Mesothelial cell of epicardium (in vitro differentiated cells): ENCODE data around the gene THSD4. TPM values are rescaled to one million over a fixed set of nuclear protein-coding genes. Genes with fewer than 3 reads are reported as not detected.

Experiments used
- DNase-seq, 2 experiments: peaks; one replicate each; pipeline ENCODE4 v3.0.0; 2021; ENCODE audit warnings: low spot score in 2 of 2; ENCODE audit not compliant: unreplicated experiment in 2 of 2
- H3K27ac Mint-ChIP-seq: 2 replicates; pipeline ENCODE4 v1.8.0; 2021; ENCODE audit warnings: mixed read lengths
- H3K27me3 Mint-ChIP-seq: 2 replicates; pipeline ENCODE4 v1.8.0; 2021; ENCODE audit warnings: low read depth, mixed read lengths
- H3K36me3 Mint-ChIP-seq: 2 replicates; pipeline ENCODE4 v1.8.0; 2021; ENCODE audit warnings: mixed read lengths
- H3K4me1 Mint-ChIP-seq: 2 replicates; pipeline ENCODE4 v1.8.0; 2021; ENCODE audit warnings: mixed read lengths
- H3K4me3 Mint-ChIP-seq: 2 replicates; pipeline ENCODE4 v1.8.0; 2021; ENCODE audit warnings: mild to moderate bottlenecking, moderate library complexity, mixed read lengths
- H3K9me3 Mint-ChIP-seq: 2 replicates; pipeline ENCODE4 v1.8.0; 2021; ENCODE audit warnings: mixed read lengths
- total RNA-seq: library from RNA; stranded (reverse); gene quantifications from 3 replicates; pipeline ENCODE4 v1.2.1, GENCODE V29; 2021
- TF ChIP-seq, protein P1 (sequence below): fragments of 200-600 bp; sonication (generic); IDR thresholded peaks from one replicate; pipeline ENCODE4 v1.5.0; 2021; ENCODE audit warnings: antibody characterized with exemption; ENCODE audit not compliant: unreplicated experiment

Gene THSD4
- total RNA-seq, 1 donor from 2014 or later: 93.9 TPM

DNA sequence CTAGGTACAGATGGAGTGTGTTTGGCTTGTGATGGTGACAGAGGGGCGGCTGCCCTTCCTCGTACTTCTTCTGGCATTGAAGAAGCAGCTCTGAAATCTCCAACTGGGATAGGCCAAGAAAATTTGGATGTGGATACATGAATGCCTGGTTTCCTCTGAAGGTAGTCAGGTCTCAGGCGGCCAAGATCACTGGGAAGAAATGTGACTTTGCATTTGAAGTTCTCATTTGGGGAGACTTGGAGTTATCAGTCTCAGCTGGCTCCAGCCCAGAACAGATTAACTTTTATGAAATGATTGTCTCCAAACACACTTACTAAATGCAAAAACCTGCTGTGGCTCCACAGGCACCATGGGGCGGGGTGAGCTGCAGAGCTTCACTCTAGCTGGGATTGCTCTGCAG is 215.9 kb downstream of the THSD4 start:
- Mint-ChIP-seq H3K27me3 (no peaks in the 10 kb centered on the region), H3K36me3 (no peaks in the 10 kb centered on the region), H3K4me3 (no peak overlapping the region), H3K4me1 (peaks cover 51% of the 10 kb centered on the region), H3K9me3 (no peaks in the 10 kb centered on the region), H3K27ac (peak overlapping the region; percentile 4)
- DNase-seq: no peak
- TF ChIP-seq, protein P1, sequence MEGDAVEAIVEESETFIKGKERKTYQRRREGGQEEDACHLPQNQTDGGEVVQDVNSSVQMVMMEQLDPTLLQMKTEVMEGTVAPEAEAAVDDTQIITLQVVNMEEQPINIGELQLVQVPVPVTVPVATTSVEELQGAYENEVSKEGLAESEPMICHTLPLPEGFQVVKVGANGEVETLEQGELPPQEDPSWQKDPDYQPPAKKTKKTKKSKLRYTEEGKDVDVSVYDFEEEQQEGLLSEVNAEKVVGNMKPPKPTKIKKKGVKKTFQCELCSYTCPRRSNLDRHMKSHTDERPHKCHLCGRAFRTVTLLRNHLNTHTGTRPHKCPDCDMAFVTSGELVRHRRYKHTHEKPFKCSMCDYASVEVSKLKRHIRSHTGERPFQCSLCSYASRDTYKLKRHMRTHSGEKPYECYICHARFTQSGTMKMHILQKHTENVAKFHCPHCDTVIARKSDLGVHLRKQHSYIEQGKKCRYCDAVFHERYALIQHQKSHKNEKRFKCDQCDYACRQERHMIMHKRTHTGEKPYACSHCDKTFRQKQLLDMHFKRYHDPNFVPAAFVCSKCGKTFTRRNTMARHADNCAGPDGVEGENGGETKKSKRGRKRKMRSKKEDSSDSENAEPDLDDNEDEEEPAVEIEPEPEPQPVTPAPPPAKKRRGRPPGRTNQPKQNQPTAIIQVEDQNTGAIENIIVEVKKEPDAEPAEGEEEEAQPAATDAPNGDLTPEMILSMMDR: no peak

DNA sequence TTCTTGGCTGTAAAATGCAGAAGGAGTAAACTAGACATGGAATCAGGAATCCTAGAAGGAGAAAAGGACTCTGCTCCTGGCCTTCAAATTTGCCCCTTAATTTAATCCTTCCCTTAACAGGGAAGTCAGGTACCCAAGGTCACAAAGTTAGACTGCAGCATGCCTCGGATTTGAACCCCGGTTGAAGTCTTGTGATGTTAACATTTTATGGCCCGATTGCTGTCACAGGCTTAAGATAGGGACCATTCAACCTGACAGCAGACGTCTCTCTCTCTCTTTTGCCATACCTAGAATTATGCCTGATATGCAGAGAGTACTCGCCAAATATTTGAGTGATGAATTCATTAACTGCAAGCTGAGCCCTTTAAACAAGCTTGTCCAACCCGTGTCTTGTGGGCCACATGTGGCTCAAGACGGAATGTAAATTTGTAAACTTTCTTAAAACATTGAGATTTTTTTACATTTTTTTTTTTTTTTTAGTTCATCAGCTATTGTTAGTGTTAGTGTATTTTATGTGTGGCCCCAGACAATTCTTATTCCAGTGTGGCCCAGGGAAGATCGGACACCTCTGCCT is 217.2 kb downstream of the THSD4 start:
- no peaks in the 10 kb centered on the region for H3K9me3 Mint-ChIP-seq
- H3K27me3 Mint-ChIP-seq: no peaks in the 10 kb centered on the region
- H3K4me3 Mint-ChIP-seq: no peak overlapping the region
- peaks cover 61% of the 10 kb centered on the region for H3K4me1 Mint-ChIP-seq
- DNase-seq: no peak
- TF ChIP-seq, protein P1: no peak
- no peak overlapping the region for H3K27ac Mint-ChIP-seq
- H3K36me3 Mint-ChIP-seq: no peaks in the 10 kb centered on the region

DNA sequence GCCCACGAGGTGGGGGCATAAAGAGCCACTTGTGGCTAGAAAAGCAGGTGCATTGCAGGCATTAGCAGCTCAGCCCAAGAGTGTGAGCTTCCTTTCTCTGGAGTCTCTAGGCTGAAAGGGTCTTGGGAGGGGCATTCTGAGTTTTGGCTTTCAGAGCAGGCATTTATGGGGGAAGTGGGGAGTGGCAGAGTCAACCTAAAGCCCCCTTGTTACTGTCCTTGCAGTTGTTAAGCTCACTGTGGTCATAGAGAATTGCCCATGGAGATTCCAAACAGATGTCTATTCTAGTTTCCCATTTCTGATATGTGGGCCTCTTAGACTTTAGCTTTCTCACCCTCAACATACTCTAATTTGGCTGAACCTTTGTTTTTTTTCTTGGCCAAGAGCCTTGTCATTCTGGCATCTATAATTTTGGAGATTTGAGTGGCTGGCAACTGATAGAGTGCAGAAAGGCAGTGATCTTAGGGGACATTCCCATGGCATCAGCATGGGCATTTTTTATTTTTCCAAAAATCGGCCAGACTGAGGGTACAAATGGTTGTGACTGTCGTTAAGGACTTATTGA is 217.9 kb downstream of the THSD4 start:
- peaks cover 68% of the 10 kb centered on the region for H3K4me1 Mint-ChIP-seq
- H3K27me3 Mint-ChIP-seq: no peaks in the 10 kb centered on the region
- TF ChIP-seq, protein P1: no peak
- no peak overlapping the region for H3K4me3 Mint-ChIP-seq
- no peaks in the 10 kb centered on the region for H3K9me3 Mint-ChIP-seq
- H3K36me3 Mint-ChIP-seq: no peaks in the 10 kb centered on the region
- H3K27ac Mint-ChIP-seq: no peak overlapping the region
- no peak for DNase-seq

DNA sequence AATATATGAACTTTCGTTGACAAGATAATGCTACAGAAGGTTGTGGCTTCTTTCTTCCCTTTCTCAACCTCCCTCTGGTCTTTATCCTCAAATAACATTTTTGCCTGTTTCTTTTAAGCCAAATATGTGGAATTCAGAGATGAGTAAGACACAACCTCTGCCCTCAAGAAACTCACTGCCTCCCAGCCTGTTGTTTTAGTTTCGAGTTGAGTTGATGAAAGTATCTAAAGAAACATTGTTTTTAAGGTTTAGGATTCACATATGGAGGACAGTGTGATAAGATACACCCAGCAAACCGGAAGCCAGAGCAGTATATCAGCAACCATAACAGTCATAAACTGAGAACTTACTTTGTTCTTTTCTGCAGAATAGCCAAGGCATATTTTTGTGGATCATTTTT is 218.6 kb downstream of the THSD4 start:
- Mint-ChIP-seq H3K27ac (peak overlapping the region; percentile 30), H3K4me1 (peaks cover 71% of the 10 kb centered on the region), H3K4me3 (no peak overlapping the region), H3K9me3 (no peaks in the 10 kb centered on the region), H3K27me3 (no peaks in the 10 kb centered on the region), H3K36me3 (no peaks in the 10 kb centered on the region)
- TF ChIP-seq, protein P1: no peak
- DNase-seq: no peak

DNA sequence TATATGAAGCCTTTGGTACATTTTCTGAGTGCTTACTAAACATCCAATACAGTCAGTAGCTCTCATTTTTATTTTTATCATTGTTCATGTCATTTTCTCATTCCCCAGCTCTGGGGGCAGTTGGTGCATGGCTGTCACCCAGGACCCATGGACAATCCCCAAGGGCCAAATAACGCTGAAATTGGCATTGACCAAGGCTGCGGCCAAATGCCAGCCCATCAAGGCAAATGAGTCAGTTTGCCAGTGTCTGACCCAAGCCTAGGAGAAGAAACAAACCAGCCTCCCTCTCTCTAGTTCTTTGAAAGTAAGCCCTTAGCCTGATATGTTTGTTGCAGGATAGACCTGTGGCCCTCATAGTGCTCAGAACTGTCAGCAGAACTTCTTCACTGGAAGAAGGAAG is 219.2 kb downstream of the THSD4 start:
- no peak overlapping the region for H3K4me3 Mint-ChIP-seq
- peaks cover 71% of the 10 kb centered on the region for H3K4me1 Mint-ChIP-seq
- H3K27me3 Mint-ChIP-seq: no peaks in the 10 kb centered on the region
- H3K36me3 Mint-ChIP-seq: no peaks in the 10 kb centered on the region
- TF ChIP-seq, protein P1: no peak
- no peak for DNase-seq
- no peaks in the 10 kb centered on the region for H3K9me3 Mint-ChIP-seq
- H3K27ac Mint-ChIP-seq: no peak overlapping the region
